Upper lobe of right lung (tissue), 1 donor: Measurements from ENCODE around the gene C9orf85. TPM values are rescaled to one million over a fixed set of nuclear protein-coding genes. Genes with fewer than 3 reads are reported as not detected.
A peak's percentile ranks its signal among the peaks of the same experiment; 100 is the strongest.

Experiments
- ATAC-seq: fragments of 200-7000 bp; cut with Tn5 transposase; one replicate; pipeline ENCODE4 v1.9.1; 2020; ENCODE audit warnings: mild to moderate bottlenecking, moderate library complexity
- DNase-seq: peaks from one replicate; pipeline ENCODE4 v3.0.0-alpha.2; 2020
- H3K27ac ChIP-seq: fragments of 200-600 bp; one replicate; pipeline ENCODE4 v1.8.0; 2022
- H3K27me3 ChIP-seq: fragments of 200-600 bp; one replicate; pipeline ENCODE4 v1.8.0; 2022; ENCODE audit warnings: mild to moderate bottlenecking
- H3K36me3 ChIP-seq: fragments of 200-600 bp; one replicate; pipeline ENCODE4 v1.8.0; 2022
- H3K4me1 ChIP-seq: fragments of 200-600 bp; one replicate; pipeline ENCODE4 v1.8.0; 2022
- H3K4me3 ChIP-seq: fragments of 200-600 bp; one replicate; pipeline ENCODE4 v1.8.0; 2022; ENCODE audit warnings: mild to moderate bottlenecking
- H3K9me3 ChIP-seq: fragments of 200-600 bp; one replicate; pipeline ENCODE4 v1.8.0; 2022
- intact Hi-C: fragments of 100-400 bp; cut with DNase I; formaldehyde crosslinking; loops from one replicate; pipeline ENCODE4 v1.11.0; 2022
- total RNA-seq: library from RNA; stranded (reverse); fragmentation: NEBNext Ultra II Directional; extraction: Animal tissue kit (Norgen Biotek cat#: 25700); gene quantifications from one replicate; pipeline ENCODE4 v1.2.1, GENCODE V29; 2021
- TF ChIP-seq, protein P1 (sequence below): fragments of 200-600 bp; IDR thresholded peaks from one replicate; pipeline ENCODE4 v1.8.0; 2022; ENCODE audit warnings: antibody characterized with exemption
- donor health status: DM: no; HTN: yes; CAD: no; lungs with severe emphysema.

C9orf85 gene
- total RNA-seq, 1 donor from 2014 or later, result 10.0 TPM

- Histone ChIP-seq H3K27ac (no peak overlapping the region), H3K36me3 (no peaks in the 10 kb centered on the region), H3K4me1 (no peaks in the 10 kb centered on the region), H3K4me3 (no peak overlapping the region), H3K9me3 (no peaks in the 10 kb centered on the region), H3K27me3 (no peaks in the 10 kb centered on the region)
- intact Hi-C loops, result no loop called here
- DNase-seq (no peak), ATAC-seq (no peak)
- TF ChIP-seq, protein P1, sequence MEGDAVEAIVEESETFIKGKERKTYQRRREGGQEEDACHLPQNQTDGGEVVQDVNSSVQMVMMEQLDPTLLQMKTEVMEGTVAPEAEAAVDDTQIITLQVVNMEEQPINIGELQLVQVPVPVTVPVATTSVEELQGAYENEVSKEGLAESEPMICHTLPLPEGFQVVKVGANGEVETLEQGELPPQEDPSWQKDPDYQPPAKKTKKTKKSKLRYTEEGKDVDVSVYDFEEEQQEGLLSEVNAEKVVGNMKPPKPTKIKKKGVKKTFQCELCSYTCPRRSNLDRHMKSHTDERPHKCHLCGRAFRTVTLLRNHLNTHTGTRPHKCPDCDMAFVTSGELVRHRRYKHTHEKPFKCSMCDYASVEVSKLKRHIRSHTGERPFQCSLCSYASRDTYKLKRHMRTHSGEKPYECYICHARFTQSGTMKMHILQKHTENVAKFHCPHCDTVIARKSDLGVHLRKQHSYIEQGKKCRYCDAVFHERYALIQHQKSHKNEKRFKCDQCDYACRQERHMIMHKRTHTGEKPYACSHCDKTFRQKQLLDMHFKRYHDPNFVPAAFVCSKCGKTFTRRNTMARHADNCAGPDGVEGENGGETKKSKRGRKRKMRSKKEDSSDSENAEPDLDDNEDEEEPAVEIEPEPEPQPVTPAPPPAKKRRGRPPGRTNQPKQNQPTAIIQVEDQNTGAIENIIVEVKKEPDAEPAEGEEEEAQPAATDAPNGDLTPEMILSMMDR, result no peak
Observed at GRCh38 chr9:71981944-71982343, 70.5 kb downstream of the C9orf85 start.

GRCh38 chr9:71984403-71984802 is 73.0 kb downstream of the C9orf85 start:
- Histone ChIP-seq H3K4me3 (no peak overlapping the region), H3K9me3 (no peaks in the 10 kb centered on the region), H3K36me3 (no peaks in the 10 kb centered on the region), H3K27me3 (no peaks in the 10 kb centered on the region), H3K4me1 (no peaks in the 10 kb centered on the region), H3K27ac (no peak overlapping the region)
- intact Hi-C loops, result no loop called here
- TF ChIP-seq, protein P1, result no peak
- DNase-seq, result no peak
- ATAC-seq, result peak; percentile 70

DNA sequence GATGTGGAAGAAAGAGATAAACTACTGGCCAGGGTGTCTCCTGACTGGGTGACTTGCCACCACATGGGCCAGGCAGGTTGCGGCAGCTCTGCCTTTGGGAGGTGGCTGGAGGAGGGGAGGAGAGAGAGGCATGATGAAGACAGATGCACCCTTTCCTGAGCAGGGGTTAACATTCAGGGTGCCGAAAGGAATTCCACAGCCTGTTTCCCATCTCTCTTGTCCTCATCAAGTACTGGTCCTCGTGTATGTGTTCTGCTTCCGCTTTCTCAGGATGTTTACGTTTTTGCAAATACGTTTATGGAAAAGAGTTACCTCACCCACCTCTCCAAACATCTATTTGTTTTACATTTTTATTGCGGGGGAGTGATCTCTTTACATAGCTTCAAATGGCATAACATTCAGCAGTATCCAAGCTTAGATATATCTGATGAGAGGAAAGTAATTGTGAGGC is 73.4 kb downstream of the C9orf85 start:
- intact Hi-C loops, result no loop called here
- Histone ChIP-seq H3K9me3 (no peaks in the 10 kb centered on the region), H3K4me3 (no peak overlapping the region), H3K27ac (no peak overlapping the region), H3K27me3 (no peaks in the 10 kb centered on the region), H3K4me1 (no peaks in the 10 kb centered on the region), H3K36me3 (no peaks in the 10 kb centered on the region)
- DNase-seq (no peak), ATAC-seq (no peak)
- TF ChIP-seq, protein P1, result no peak

GRCh38 chr9:71985297-71985911 is 74.0 kb downstream of the C9orf85 start:
- Histone ChIP-seq H3K4me1 (no peaks in the 10 kb centered on the region), H3K4me3 (no peak overlapping the region), H3K9me3 (no peaks in the 10 kb centered on the region), H3K27ac (no peak overlapping the region), H3K27me3 (no peaks in the 10 kb centered on the region), H3K36me3 (no peaks in the 10 kb centered on the region)
- intact Hi-C loops, result no loop called here
- DNase-seq, result no peak
- ATAC-seq, result no peak
- TF ChIP-seq, protein P1, result no peak

DNA sequence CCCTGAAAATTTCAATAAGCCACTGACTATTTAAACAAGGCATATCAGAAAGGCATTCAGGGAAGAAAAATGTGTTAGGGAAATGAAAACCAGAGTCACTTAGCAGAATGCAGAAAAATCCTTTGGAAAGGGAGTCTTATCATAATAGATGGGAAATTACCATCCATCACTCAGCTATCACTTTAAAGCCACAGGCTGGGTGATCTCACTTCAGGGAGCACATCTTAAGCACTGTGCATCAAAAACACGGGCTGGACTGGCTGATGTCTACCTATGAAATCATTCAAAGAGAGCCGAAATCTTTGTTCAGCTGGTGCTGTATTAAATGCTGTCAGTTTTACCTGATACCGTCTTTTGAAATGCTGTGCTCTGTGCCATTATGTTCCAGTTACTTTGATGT is 75.5 kb downstream of the C9orf85 start:
- no peaks in the 10 kb centered on the region for H3K4me1 ChIP-seq
- H3K4me3 ChIP-seq, result no peak overlapping the region
- DNase-seq (no peak), ATAC-seq (no peak)
- TF ChIP-seq, protein P1, result no peak
- no peaks in the 10 kb centered on the region for H3K36me3 ChIP-seq
- no peaks in the 10 kb centered on the region for H3K27me3 ChIP-seq
- H3K9me3 ChIP-seq, result no peaks in the 10 kb centered on the region
- no peak overlapping the region for H3K27ac ChIP-seq
- intact Hi-C loops, result no loop called here
